Mesenchymal stem cell (in vitro differentiated cells and primary cell): Measurements from ENCODE around the gene TAF13.
A peak's percentile ranks its signal among the peaks of the same experiment; 100 is the strongest.
"Not testable (repeated sequence)": the region's sequence is repeated elsewhere in the genome, so short reads cannot be mapped to it uniquely, and the experiment has no call there.

Experiments
- DNase-seq: peaks from one replicate; pipeline ENCODE4 v3.0.0-alpha.2; 2013
- H2AFZ ChIP-seq: one replicate; pipeline ENCODE4 v1.6.1; 2013; ENCODE audit warnings: low read depth, mild to moderate bottlenecking, control low read depth, inconsistent platforms, low read length, moderate library complexity
- H2AK5ac ChIP-seq: 2 replicates; pipeline ENCODE4 v1.6.1; 2013; ENCODE audit warnings: low read length, moderate library complexity, mild to moderate bottlenecking, inconsistent platforms; ENCODE audit not compliant: severe bottlenecking
- H2BK120ac ChIP-seq: one replicate; pipeline ENCODE4 v1.6.1; 2013; ENCODE audit warnings: low read depth, mild to moderate bottlenecking, inconsistent platforms, low read length, moderate library complexity
- H2BK12ac ChIP-seq, 2 experiments: one replicate each; pipeline ENCODE4 v1.6.1; 2013; ENCODE audit warnings: inconsistent platforms in 2 of 2, low read length in 2 of 2, mild to moderate bottlenecking in 2 of 2, moderate library complexity in 2 of 2, control low read depth in 1 of 2
- H2BK15ac ChIP-seq: one replicate; pipeline ENCODE4 v1.6.1; 2013; ENCODE audit warnings: mild to moderate bottlenecking, low read depth, inconsistent platforms; ENCODE audit not compliant: poor library complexity, severe bottlenecking
- H2BK5ac ChIP-seq: 2 replicates; pipeline ENCODE4 v1.6.1; 2013; ENCODE audit warnings: low read depth, mild to moderate bottlenecking, low read length, control low read depth, inconsistent platforms; ENCODE audit not compliant: poor library complexity, severe bottlenecking
- H3K14ac ChIP-seq, 2 experiments: one replicate each; pipeline ENCODE4 v1.6.1; 2013; ENCODE audit warnings: inconsistent platforms in 2 of 2, low read length in 2 of 2, control low read depth in 1 of 2, mild to moderate bottlenecking in 1 of 2, moderate library complexity in 1 of 2
- H3K18ac ChIP-seq, 2 experiments: one replicate each; pipeline ENCODE4 v1.6.1; 2013; ENCODE audit warnings: inconsistent platforms in 2 of 2, low read length in 2 of 2, control low read depth in 1 of 2, low read depth in 1 of 2, mild to moderate bottlenecking in 1 of 2
- H3K23ac ChIP-seq, 2 experiments: one replicate each; pipeline ENCODE4 v1.6.1; 2013; ENCODE audit warnings: inconsistent platforms in 2 of 2, low read length in 2 of 2, mild to moderate bottlenecking in 2 of 2, moderate library complexity in 2 of 2, control low read depth in 1 of 2
- H3K27ac ChIP-seq: 2 replicates; pipeline ENCODE4 v1.5.1; 2013; ENCODE audit warnings: mild to moderate bottlenecking, moderate library complexity, low read length, control low read depth, inconsistent platforms; ENCODE audit not compliant: poor library complexity, severe bottlenecking
- H3K27me3 ChIP-seq, 2 experiments: 2 replicates each; pipeline versions ENCODE4 v1.6.1 to v1.7.0; 2013; ENCODE audit warnings: low read length in 2 of 2, mild to moderate bottlenecking in 2 of 2, moderate library complexity in 2 of 2, control low read depth in 1 of 2, inconsistent platforms in 1 of 2; ENCODE audit not compliant: control insufficient read depth in 1 of 2, insufficient read depth in 1 of 2
- H3K36me3 ChIP-seq, 2 experiments: 2 replicates each; pipeline versions ENCODE4 v1.6.1 to v1.7.0; 2013; ENCODE audit warnings: low read length in 2 of 2, control low read depth in 1 of 2, inconsistent platforms in 1 of 2, low read depth in 1 of 2, mild to moderate bottlenecking in 1 of 2; ENCODE audit not compliant: insufficient read depth in 2 of 2, control insufficient read depth in 1 of 2
- H3K4ac ChIP-seq, 2 experiments: one replicate each; pipeline ENCODE4 v1.6.1; 2013; ENCODE audit warnings: inconsistent platforms in 2 of 2, low read length in 2 of 2, mild to moderate bottlenecking in 2 of 2, moderate library complexity in 2 of 2, control low read depth in 1 of 2, low read depth in 1 of 2
- H3K4me1 ChIP-seq: 2 replicates; pipeline ENCODE4 v1.6.1; 2013; ENCODE audit warnings: low read depth, low read length, control low read depth; ENCODE audit not compliant: control insufficient read depth, insufficient read depth
- H3K4me2 ChIP-seq: 2 replicates; pipeline ENCODE4 v1.6.1; 2013; ENCODE audit warnings: low read length, mild to moderate bottlenecking, inconsistent platforms; ENCODE audit not compliant: poor library complexity, severe bottlenecking
- H3K4me3 ChIP-seq, 2 experiments: 2 replicates each; pipeline versions ENCODE4 v1.5.1 to v1.7.0; 2013; ENCODE audit warnings: low read length in 2 of 2, mild to moderate bottlenecking in 2 of 2, control low read depth in 1 of 2, low read depth in 1 of 2; ENCODE audit not compliant: insufficient read depth in 1 of 2
- H3K79me1 ChIP-seq: replicated peaks from 2 replicates; pipeline ENCODE4 v1.6.1; 2013; ENCODE audit warnings: mild to moderate bottlenecking, control low read depth, low read length, inconsistent platforms; ENCODE audit not compliant: poor library complexity, severe bottlenecking
- H3K9ac ChIP-seq: 2 replicates; pipeline ENCODE4 v1.7.0; 2013; ENCODE audit warnings: mild to moderate bottlenecking, low read length, moderate library complexity
- H3K9me3 ChIP-seq: 2 replicates; pipeline ENCODE4 v1.7.0; 2013; ENCODE audit warnings: mild to moderate bottlenecking, low read length; ENCODE audit not compliant: control insufficient read depth
- H4K8ac ChIP-seq: one replicate; pipeline ENCODE4 v1.6.1; 2013; ENCODE audit warnings: inconsistent platforms, mild to moderate bottlenecking, low read length, moderate library complexity
- H4K91ac ChIP-seq: one replicate; pipeline ENCODE4 v1.6.1; 2013; ENCODE audit warnings: mild to moderate bottlenecking, low read length, inconsistent platforms
- WGBS: methylation state at CpG from one replicate; pipeline ENCODE4 v1.1.7; 2013; ENCODE audit warnings: mixed read lengths; 5-methylcytosine and 5-hydroxymethylcytosine counted together

TAF13 gene

GRCh38 chr1:109056064-109056463 is 19.7 kb downstream of the TAF13 start:
- Histone ChIP-seq H3K9me3 (no peaks in the 10 kb centered on the region), H3K27me3 (no peaks in the 10 kb centered on the region), H4K91ac (no peak overlapping the region), H3K9ac (no peak overlapping the region), H2AFZ (no peak overlapping the region), H3K4me3 (no peak overlapping the region), H2BK15ac (no peak overlapping the region), H3K79me1 (no peaks in the 10 kb centered on the region), H2AK5ac (no peak overlapping the region), H3K4ac (no peak overlapping the region), H3K36me3 (no peaks in the 10 kb centered on the region), H2BK120ac (no peak overlapping the region), H2BK5ac (no peak overlapping the region), H3K27ac (no peak overlapping the region), H3K23ac (no peak overlapping the region), H3K18ac (no peak overlapping the region), H3K4me2 (no peak overlapping the region), H4K8ac (no peak overlapping the region), H2BK12ac (no peak overlapping the region), H3K14ac (no peak overlapping the region), H3K4me1 (peaks cover 1% of the 10 kb centered on the region)
- no peak for DNase-seq
- WGBS, result 100% methylated on average over 3 of the region's 3 CpGs

- not testable (repeated sequence) for H3K36me3 ChIP-seq, H3K79me1 ChIP-seq, H3K18ac ChIP-seq, H4K91ac ChIP-seq, H3K9ac ChIP-seq, H2AK5ac ChIP-seq, H2BK15ac ChIP-seq, H3K14ac ChIP-seq, H2AFZ ChIP-seq, H3K4me2 ChIP-seq, H3K27ac ChIP-seq, H4K8ac ChIP-seq, H3K23ac ChIP-seq, H3K9me3 ChIP-seq, H2BK120ac ChIP-seq, H2BK12ac ChIP-seq, DNase-seq, H3K27me3 ChIP-seq, H2BK5ac ChIP-seq, H3K4ac ChIP-seq, H3K4me1 ChIP-seq, H3K4me3 ChIP-seq
- WGBS, result 96% methylated on average over 3 of the region's 3 CpGs
Measured at GRCh38 chr1:109052145-109052544, 23.7 kb downstream of the TAF13 start.

DNA sequence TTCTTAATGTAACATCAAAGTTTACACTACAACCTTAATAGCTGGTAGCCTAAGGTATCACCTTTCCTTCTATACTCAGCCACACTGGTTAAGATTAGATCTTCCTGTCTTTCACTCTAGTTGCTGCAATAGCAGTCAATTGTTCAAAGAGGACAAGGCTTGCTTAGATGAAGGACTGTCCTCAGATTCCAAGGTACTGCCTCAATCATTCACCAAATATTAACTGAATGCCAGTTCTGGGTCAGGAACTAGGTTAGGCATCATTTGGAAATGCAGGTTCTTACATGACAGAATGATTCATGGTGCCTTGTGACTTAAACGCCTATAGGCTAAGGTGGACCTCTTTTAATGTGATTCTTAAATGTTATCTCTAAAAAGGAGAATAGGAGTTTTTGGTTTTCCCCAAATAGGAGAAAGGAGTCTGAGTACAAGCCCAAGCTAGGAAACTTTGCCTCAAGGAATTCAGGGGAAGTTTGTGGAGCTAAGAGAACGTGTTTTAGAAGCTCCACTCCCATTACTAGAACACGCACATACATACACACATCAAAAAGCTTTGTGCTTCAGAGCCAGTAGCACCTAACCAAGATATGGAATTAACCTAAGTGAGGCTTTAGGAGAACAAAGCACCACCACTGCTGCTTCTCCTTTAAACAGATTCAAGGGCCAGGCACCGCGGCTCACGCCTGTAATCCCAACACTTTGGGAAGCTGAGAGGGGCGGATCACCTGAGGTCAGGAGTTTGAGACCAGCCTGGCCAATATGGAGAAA is 25.4 kb downstream of the TAF13 start:
- Histone ChIP-seq H3K4ac (no peak overlapping the region), H3K14ac (no peak overlapping the region), H2BK15ac (no peak overlapping the region), H3K27me3 (no peaks in the 10 kb centered on the region), H3K23ac (no peak overlapping the region), H3K4me2 (no peak overlapping the region), H2BK12ac (no peak overlapping the region), H2BK5ac (peak overlapping the region; percentile 31), H2BK120ac (no peak overlapping the region), H4K91ac (no peak overlapping the region), H4K8ac (no peak overlapping the region), H3K27ac (no peak overlapping the region), H3K36me3 (no peaks in the 10 kb centered on the region), H3K79me1 (no peaks in the 10 kb centered on the region), H2AFZ (no peak overlapping the region), H2AK5ac (no peak overlapping the region), H3K18ac (no peak overlapping the region), H3K9ac (no peak overlapping the region), H3K4me1 (peaks cover 3% of the 10 kb centered on the region), H3K4me3 (no peak overlapping the region), H3K9me3 (no peaks in the 10 kb centered on the region)
- WGBS, result 88% methylated on average over 7 of the region's 7 CpGs
- no peak for DNase-seq

DNA sequence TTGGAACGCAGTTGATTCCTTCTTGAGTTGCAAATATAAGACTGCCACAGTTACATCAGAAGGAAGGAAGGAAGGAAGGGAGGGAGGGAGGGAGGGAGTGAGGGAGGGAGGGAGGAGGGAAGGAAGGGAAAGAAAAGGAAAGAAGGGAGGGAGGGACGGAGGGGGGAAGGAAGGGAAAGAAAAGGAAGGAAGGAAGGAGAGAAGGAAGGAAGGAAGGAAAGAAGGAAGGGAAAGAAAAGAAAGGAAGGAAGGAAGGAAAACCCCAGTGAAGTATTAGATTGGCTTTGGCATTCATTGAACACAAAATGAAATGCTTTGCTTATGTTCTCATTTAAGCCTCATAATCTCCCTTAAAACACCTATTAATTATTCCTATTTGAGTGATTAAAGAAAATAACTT is 27.5 kb downstream of the TAF13 start:
- no peak overlapping the region for H3K4me3 ChIP-seq

More for the DNA sequence above, 27.5 kb downstream of the TAF13 start:
- Histone ChIP-seq H3K27ac (no peak overlapping the region), H3K4me1 (peaks cover 3% of the 10 kb centered on the region), H2BK12ac (no peak overlapping the region), H3K79me1 (no peaks in the 10 kb centered on the region), H3K36me3 (no peaks in the 10 kb centered on the region), H3K14ac (no peak overlapping the region), H3K4ac (no peak overlapping the region), H3K18ac (no peak overlapping the region), H3K4me2 (no peak overlapping the region), H3K27me3 (no peaks in the 10 kb centered on the region), H2AFZ (no peak overlapping the region), H2BK120ac (no peak overlapping the region), H3K9me3 (no peaks in the 10 kb centered on the region), H2BK15ac (no peak overlapping the region), H4K8ac (no peak overlapping the region), H4K91ac (no peak overlapping the region), H3K9ac (no peak overlapping the region), H2BK5ac (no peak overlapping the region), H3K23ac (no peak overlapping the region), H2AK5ac (no peak overlapping the region)
- DNase-seq, result no peak
- 77% methylated on average over 2 of the region's 2 CpGs for WGBS
